Ishikawa (cell line): ENCODE results near the gene ZMYND8.

Experiments
- TCF12 ChIP-seq: IDR thresholded peaks from 2 replicates; pipeline ENCODE4 v1.6.1; 2012; ENCODE audit warnings: low read depth
- ZBTB7A ChIP-seq: IDR thresholded peaks from 2 replicates; pipeline ENCODE4 v1.6.1; 2012; ENCODE audit warnings: low read depth

GRCh38 chr20:47178277-47178676 lies 178.2 kb downstream of the ZMYND8 start:
- no peak for TF ChIP-seq ZBTB7A
- TF ChIP-seq TCF12 = no peak
